ENCODE results near the gene C12orf57. TPM values are rescaled to one million over a fixed set of nuclear protein-coding genes. Genes with fewer than 3 reads are reported as not detected.

Gene C12orf57
- total and polyA plus RNA-seq, 8 donors: 155 to 621 (median 430) TPM

DNA sequence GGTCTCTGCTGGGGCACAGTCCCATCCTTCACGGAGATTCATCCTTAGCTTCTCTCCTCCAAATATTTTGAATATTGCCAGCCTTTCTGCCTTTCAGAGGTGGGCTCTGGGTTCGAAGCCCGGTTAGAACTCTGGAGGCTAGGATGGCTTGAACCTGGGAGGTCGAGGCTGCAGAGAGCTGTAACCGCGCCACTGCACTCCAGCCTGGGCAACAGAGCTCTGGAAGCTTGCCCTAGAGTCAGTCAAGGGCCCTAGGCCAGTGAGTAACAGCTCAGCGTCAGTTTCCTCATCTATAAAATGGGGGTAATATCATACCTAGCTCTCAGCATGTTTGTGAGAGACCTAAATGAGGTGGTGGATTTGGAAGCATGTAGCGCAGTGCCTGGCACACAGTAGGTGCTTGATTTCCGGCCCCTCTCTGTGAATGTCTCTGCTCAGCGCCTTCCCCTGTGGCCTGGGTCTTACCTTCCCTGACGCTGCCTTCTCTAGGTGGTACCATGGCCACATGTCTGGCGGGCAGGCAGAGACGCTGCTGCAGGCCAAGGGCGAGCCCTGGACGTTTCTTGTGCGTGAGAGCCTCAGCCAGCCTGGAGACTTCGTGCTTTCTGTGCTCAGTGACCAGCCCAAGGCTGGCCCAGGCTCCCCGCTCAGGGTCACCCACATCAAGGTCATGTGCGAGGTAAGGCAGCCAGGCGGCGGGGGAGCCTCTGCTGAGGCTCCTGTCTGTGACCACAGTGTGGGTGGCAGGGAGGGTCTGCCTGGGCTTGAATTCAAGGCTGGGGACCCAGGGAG lies 10.7 kb downstream of the C12orf57 start:
- no peak for TF ChIP-seq EP300 (IDR thresholded peaks at IDR 0.05)
- no peak for TF ChIP-seq POLR2AphosphoS5 (IDR thresholded peaks at IDR 0.05)
- TF ChIP-seq POLR2A (IDR thresholded peaks at IDR 0.05): no peak
- TF ChIP-seq, protein P1, sequence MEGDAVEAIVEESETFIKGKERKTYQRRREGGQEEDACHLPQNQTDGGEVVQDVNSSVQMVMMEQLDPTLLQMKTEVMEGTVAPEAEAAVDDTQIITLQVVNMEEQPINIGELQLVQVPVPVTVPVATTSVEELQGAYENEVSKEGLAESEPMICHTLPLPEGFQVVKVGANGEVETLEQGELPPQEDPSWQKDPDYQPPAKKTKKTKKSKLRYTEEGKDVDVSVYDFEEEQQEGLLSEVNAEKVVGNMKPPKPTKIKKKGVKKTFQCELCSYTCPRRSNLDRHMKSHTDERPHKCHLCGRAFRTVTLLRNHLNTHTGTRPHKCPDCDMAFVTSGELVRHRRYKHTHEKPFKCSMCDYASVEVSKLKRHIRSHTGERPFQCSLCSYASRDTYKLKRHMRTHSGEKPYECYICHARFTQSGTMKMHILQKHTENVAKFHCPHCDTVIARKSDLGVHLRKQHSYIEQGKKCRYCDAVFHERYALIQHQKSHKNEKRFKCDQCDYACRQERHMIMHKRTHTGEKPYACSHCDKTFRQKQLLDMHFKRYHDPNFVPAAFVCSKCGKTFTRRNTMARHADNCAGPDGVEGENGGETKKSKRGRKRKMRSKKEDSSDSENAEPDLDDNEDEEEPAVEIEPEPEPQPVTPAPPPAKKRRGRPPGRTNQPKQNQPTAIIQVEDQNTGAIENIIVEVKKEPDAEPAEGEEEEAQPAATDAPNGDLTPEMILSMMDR (IDR thresholded peaks at IDR 0.05): no peak
- H3K4me3 ChIP-seq: peak overlapping the region in 2 of 4 donors; percentile 48 to 50
- no peaks in the 10 kb centered on the region for H3K27me3 ChIP-seq
- WGBS, 5 donors: 76 to 89% (median 85%) methylated on average over 18 to 21 of the region's 21 CpGs
- peaks cover 3 to 33% (median 27%) of the 10 kb centered on the region in 4 donors for H3K36me3 ChIP-seq
- no peaks in the 10 kb centered on the region for H3K9me3 ChIP-seq
- H3K4me1 ChIP-seq: peaks cover under 1 to 76% (median 24%) of the 10 kb centered on the region in 4 donors
- intact Hi-C loops (cut with DNase I; ENCODE audit: low total_unique reads): no loop called here
- no peak for DNase-seq
- H3K27ac ChIP-seq: peak overlapping the region; percentile 20 to 96 (median 71)

DNA sequence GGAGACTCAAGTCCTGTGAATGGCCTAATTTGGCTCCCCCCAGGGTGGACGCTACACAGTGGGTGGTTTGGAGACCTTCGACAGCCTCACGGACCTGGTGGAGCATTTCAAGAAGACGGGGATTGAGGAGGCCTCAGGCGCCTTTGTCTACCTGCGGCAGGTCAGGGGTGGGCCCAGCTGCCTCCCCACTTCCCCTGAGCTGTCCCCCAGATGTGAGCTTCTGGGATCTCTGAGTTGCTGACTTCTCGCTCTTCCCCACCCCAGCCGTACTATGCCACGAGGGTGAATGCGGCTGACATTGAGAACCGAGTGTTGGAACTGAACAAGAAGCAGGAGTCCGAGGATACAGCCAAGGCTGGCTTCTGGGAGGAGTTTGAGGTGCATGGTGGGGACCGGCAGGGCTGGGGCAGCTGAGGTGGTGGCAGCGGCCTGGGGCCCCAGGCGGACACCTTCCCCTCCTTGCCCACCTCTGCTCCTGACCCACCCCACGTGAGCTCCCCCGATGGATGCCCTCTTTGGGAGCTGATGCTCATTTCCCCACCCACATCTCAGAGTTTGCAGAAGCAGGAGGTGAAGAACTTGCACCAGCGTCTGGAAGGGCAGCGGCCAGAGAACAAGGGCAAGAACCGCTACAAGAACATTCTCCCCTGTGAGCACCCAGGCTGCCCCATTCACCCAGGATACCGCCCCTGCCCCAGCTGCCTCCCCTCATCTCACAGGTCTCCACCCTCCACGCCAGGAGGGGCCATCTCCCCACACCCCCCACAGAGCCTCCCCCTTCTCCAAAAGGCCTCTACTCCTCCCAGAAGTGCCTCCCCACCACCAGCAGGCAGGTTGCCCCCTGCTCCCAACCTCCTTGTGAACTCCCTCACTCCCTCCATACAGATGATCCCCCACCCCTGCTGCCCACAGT lies 11.5 kb downstream of the C12orf57 start:
- Histone ChIP-seq H3K4me1 (peaks cover 9 to 79% (median 33%) of the 10 kb centered on the region in 4 donors), H3K4me3 (no peak overlapping the region), H3K9me3 (no peaks in the 10 kb centered on the region), H3K27ac (peak overlapping the region in 4 of 5 donors; percentile 19 to 96 (median 64)), H3K27me3 (no peaks in the 10 kb centered on the region), H3K36me3 (peaks cover 3 to 39% (median 30%) of the 10 kb centered on the region in 4 donors)
- no peak for TF ChIP-seq POLR2A (IDR thresholded peaks at IDR 0.05)
- no peak for TF ChIP-seq POLR2AphosphoS5 (IDR thresholded peaks at IDR 0.05)
- TF ChIP-seq, protein P1 (IDR thresholded peaks at IDR 0.05): no peak
- TF ChIP-seq EP300 (IDR thresholded peaks at IDR 0.05): no peak
- intact Hi-C loops (cut with DNase I; ENCODE audit: low total_unique reads): no loop called here
- 86 to 93% (median 88%) methylated on average over 21 to 22 of the region's 22 CpGs for WGBS, 5 donors
- no peak for DNase-seq

DNA sequence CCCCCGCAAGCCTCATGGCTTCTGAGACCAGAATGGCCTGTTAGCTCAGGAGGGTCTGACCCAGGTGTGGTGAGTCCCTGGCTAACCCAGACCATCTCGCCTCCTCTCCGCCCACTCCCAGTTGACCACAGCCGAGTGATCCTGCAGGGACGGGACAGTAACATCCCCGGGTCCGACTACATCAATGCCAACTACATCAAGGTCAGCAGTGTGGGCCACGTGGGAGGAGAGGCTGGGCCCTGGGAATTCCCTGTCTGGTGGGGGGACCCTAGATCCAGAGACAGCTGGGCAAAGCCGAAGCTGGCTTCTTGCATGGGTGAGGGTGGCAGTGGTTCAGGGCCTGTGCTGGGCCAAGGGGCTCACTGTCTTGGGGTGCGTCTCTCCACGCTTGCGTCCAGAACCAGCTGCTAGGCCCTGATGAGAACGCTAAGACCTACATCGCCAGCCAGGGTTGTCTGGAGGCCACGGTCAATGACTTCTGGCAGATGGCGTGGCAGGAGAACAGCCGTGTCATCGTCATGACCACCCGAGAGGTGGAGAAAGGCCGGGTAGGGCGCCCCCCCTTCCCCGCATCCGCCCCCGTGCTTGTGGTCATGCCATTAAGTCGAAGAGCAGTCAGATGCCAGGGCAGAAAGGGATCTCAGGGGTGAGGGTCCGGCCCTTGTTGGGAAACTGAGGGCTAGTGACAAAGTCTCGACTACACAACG lies 12.4 kb downstream of the C12orf57 start:
- intact Hi-C loops (cut with DNase I; ENCODE audit: low total_unique reads): no loop called here
- 76 to 87% (median 82%) methylated on average over 22 to 28 of the region's 28 CpGs for WGBS, 5 donors
- Histone ChIP-seq H3K9me3 (no peaks in the 10 kb centered on the region), H3K36me3 (peaks cover 3 to 43% (median 32%) of the 10 kb centered on the region in 4 donors), H3K27me3 (no peaks in the 10 kb centered on the region), H3K27ac (peak overlapping the region in 2 of 5 donors; percentile 95 to 96), H3K4me3 (no peak overlapping the region), H3K4me1 (peaks cover 17 to 82% (median 41%) of the 10 kb centered on the region in 4 donors)
- no peak for DNase-seq
- no peak for TF ChIP-seq POLR2AphosphoS5 (IDR thresholded peaks at IDR 0.05)
- TF ChIP-seq POLR2A (IDR thresholded peaks at IDR 0.05): no peak
- TF ChIP-seq, protein P1 (IDR thresholded peaks at IDR 0.05): no peak
- TF ChIP-seq EP300 (IDR thresholded peaks at IDR 0.05): no peak
